ENCODE results near the gene SPTBN1. TPM values are rescaled to one million over a fixed set of nuclear protein-coding genes. Genes with fewer than 3 reads are reported as not detected.

SPTBN1 gene
- total and polyA plus RNA-seq, 2 experiments from 2014 or later = 125 to 435 TPM

- H3K27ac ChIP-seq = peak overlapping the region; percentile 99
- no peak for TF ChIP-seq CTCF (IDR thresholded peaks at IDR 0.05; ENCODE audit: low read depth, low read length)
Measured at GRCh38 chr2:54469484-54470053, 13.4 kb downstream of the SPTBN1 start.

GRCh38 chr2:54470266-54470938 lies 14.3 kb downstream of the SPTBN1 start:
- peaks cover 74% of the 10 kb centered on the region for H3K4me1 ChIP-seq (ENCODE audit: low read depth)
- H3K9me3 ChIP-seq (ENCODE audit: low read depth) = no peaks in the 10 kb centered on the region
- H3K4me3 ChIP-seq = peak overlapping the region; percentile 22
- H3K36me3 ChIP-seq = no peaks in the 10 kb centered on the region
- H3K27ac ChIP-seq = peak overlapping the region; percentile 99
- peak; percentile 62 to 88 for DNase-seq (ENCODE audit: low read depth in 1 of 2, low spot score in 1 of 2)
- no peak for TF ChIP-seq CTCF (IDR thresholded peaks at IDR 0.05; ENCODE audit: low read depth, low read length)
- H3K27me3 ChIP-seq = no peaks in the 10 kb centered on the region

More at GRCh38 chr2:54469484-54470053, 13.4 kb downstream of the SPTBN1 start:
- Histone ChIP-seq H3K27me3 (no peaks in the 10 kb centered on the region), H3K4me1 (ENCODE audit: low read depth) (peaks cover 75% of the 10 kb centered on the region), H3K9me3 (ENCODE audit: low read depth) (no peaks in the 10 kb centered on the region), H3K4me3 (peak overlapping the region; percentile 22), H3K36me3 (no peaks in the 10 kb centered on the region)
- peak in 1 of 2 donors; percentile 50 for DNase-seq (ENCODE audit: low read depth in 1 of 2, low spot score in 1 of 2)

- DNase-seq (ENCODE audit: low read depth in 1 of 2, low spot score in 1 of 2) = peak; percentile 87 to 92
- no peaks in the 10 kb centered on the region for H3K9me3 ChIP-seq (ENCODE audit: low read depth)
- peak overlapping the region; percentile 99 for H3K27ac ChIP-seq
- no peaks in the 10 kb centered on the region for H3K27me3 ChIP-seq
- H3K36me3 ChIP-seq = no peaks in the 10 kb centered on the region
- H3K4me1 ChIP-seq (ENCODE audit: low read depth) = peaks cover 76% of the 10 kb centered on the region
- peak overlapping the region; percentile 22 for H3K4me3 ChIP-seq
- TF ChIP-seq CTCF (IDR thresholded peaks at IDR 0.05; ENCODE audit: low read depth, low read length) = no peak
Measured at GRCh38 chr2:54471221-54471711, 15.1 kb downstream of the SPTBN1 start.

GRCh38 chr2:54473851-54474250 lies 17.7 kb downstream of the SPTBN1 start:
- DNase-seq (ENCODE audit: low read depth in 1 of 2, low spot score in 1 of 2) = no peak
- H3K9me3 ChIP-seq (ENCODE audit: low read depth) = no peaks in the 10 kb centered on the region
- no peaks in the 10 kb centered on the region for H3K27me3 ChIP-seq
- H3K4me1 ChIP-seq (ENCODE audit: low read depth) = peaks cover 80% of the 10 kb centered on the region
- no peak overlapping the region for H3K4me3 ChIP-seq
- no peak for TF ChIP-seq CTCF (IDR thresholded peaks at IDR 0.05; ENCODE audit: low read depth, low read length)
- no peaks in the 10 kb centered on the region for H3K36me3 ChIP-seq
- H3K27ac ChIP-seq = peak overlapping the region; percentile 99

GRCh38 chr2:54475285-54475684 lies 19.2 kb downstream of the SPTBN1 start:
- DNase-seq (ENCODE audit: low read depth in 1 of 2, low spot score in 1 of 2) = no peak
- Histone ChIP-seq H3K9me3 (ENCODE audit: low read depth) (no peaks in the 10 kb centered on the region), H3K36me3 (no peaks in the 10 kb centered on the region), H3K4me3 (no peak overlapping the region), H3K27ac (peak overlapping the region; percentile 24), H3K4me1 (ENCODE audit: low read depth) (peaks cover 74% of the 10 kb centered on the region), H3K27me3 (no peaks in the 10 kb centered on the region)
- TF ChIP-seq CTCF (IDR thresholded peaks at IDR 0.05; ENCODE audit: low read depth, low read length) = no peak
